Neural progenitor cell (in vitro differentiated cells): ENCODE measurements around the gene C11orf54. TPM values are rescaled to one million over a fixed set of nuclear protein-coding genes. Genes with fewer than 3 reads are reported as not detected.
"Not testable (repeated sequence)": the region's sequence is repeated elsewhere in the genome, so short reads cannot be mapped to it uniquely, and the experiment has no call there.

ENCODE experiments used
- DNase-seq: peaks from one replicate; pipeline ENCODE4 v3.0.0-alpha.2; 2016; ENCODE audit warnings: low spot score
- H2AFZ ChIP-seq: fragments of 200-600 bp; sonication (generic); replicated peaks from 2 replicates; pipeline ENCODE4 v1.6.1; 2016; ENCODE audit warnings: antibody characterized with exemption
- H3F3A ChIP-seq: fragments of 200-600 bp; sonication (generic); 2 replicates; pipeline ENCODE4 v1.6.1; 2016; ENCODE audit warnings: antibody characterized with exemption, low read depth
- H3K27ac ChIP-seq: fragments of 200-600 bp; sonication (generic); 2 replicates; pipeline ENCODE4 v1.5.1; 2016; ENCODE audit warnings: mild to moderate bottlenecking
- H3K27me3 ChIP-seq: fragments of 200-600 bp; sonication (generic); 2 replicates; pipeline ENCODE4 v1.6.1; 2016; ENCODE audit warnings: mild to moderate bottlenecking, moderate library complexity
- H3K36me3 ChIP-seq: fragments of 200-600 bp; sonication (generic); 2 replicates; pipeline ENCODE4 v1.5.1; 2016
- H3K4me1 ChIP-seq: fragments of 200-600 bp; sonication (generic); 2 replicates; pipeline ENCODE4 v1.6.1; 2016; ENCODE audit warnings: mixed run types
- H3K4me2 ChIP-seq: fragments of 200-600 bp; sonication (generic); 2 replicates; pipeline ENCODE4 v1.6.1; 2016
- H3K4me3 ChIP-seq: fragments of 200-600 bp; sonication (generic); 2 replicates; pipeline ENCODE4 v1.5.1; 2016
- H3K79me2 ChIP-seq: fragments of 200-600 bp; sonication (generic); 2 replicates; pipeline ENCODE4 v1.6.1; 2016; ENCODE audit warnings: low read depth
- H3K9ac ChIP-seq: fragments of 200-600 bp; sonication (generic); 2 replicates; pipeline ENCODE4 v1.6.1; 2016
- H3K9me3 ChIP-seq: fragments of 200-600 bp; sonication (generic); 2 replicates; pipeline ENCODE4 v1.5.1; 2016; ENCODE audit warnings: low read depth
- H4K20me1 ChIP-seq: fragments of 200-600 bp; sonication (generic); 2 replicates; pipeline ENCODE4 v1.6.1; 2016; ENCODE audit warnings: low read depth
- H3K27ac Mint-ChIP-seq: 3 replicates; pipeline ENCODE4 v1.8.0; 2021; ENCODE audit warnings: mixed read lengths
- H3K27me3 Mint-ChIP-seq: 2 replicates; pipeline ENCODE4 v1.8.0; 2022; ENCODE audit warnings: low read depth, mild to moderate bottlenecking, inconsistent platforms, moderate library complexity, mixed read lengths; ENCODE audit not compliant: insufficient read depth
- H3K36me3 Mint-ChIP-seq: 3 replicates; pipeline ENCODE4 v1.8.0; 2021; ENCODE audit warnings: mixed read lengths
- H3K4me1 Mint-ChIP-seq: 3 replicates; pipeline ENCODE4 v1.8.0; 2021; ENCODE audit warnings: mixed read lengths
- H3K4me3 Mint-ChIP-seq: 3 replicates; pipeline ENCODE4 v1.8.0; 2021; ENCODE audit warnings: mild to moderate bottlenecking, moderate library complexity, mixed read lengths
- H3K9me3 Mint-ChIP-seq: 3 replicates; pipeline ENCODE4 v1.8.0; 2020; ENCODE audit warnings: mixed read lengths
- CTCF ChIP-seq: fragments of 200-600 bp; sonication (generic); IDR thresholded peaks from 2 replicates; pipeline ENCODE4 v1.5.1; 2017; ENCODE audit warnings: antibody characterized with exemption, mild to moderate bottlenecking
- EZH2 ChIP-seq: fragments of 200-600 bp; sonication (generic); IDR thresholded peaks from 2 replicates; pipeline ENCODE4 v1.6.1; 2017; ENCODE audit warnings: antibody characterized with exemption, mild to moderate bottlenecking, moderate library complexity
- EZH2phosphoT487 ChIP-seq: fragments of 200-600 bp; sonication (generic); IDR thresholded peaks from 2 replicates; pipeline ENCODE4 v1.6.1; 2017; ENCODE audit warnings: antibody characterized with exemption
- total RNA-seq: library from RNA; depleted of rRNA; stranded (reverse); fragments of >200 nt; gene quantifications from 2 replicates; pipeline ENCODE4 v1.2.3, GENCODE V29; 2015; ENCODE audit warnings: low replicate concordance

Gene C11orf54
- total RNA-seq, 1 donor from 2014 or later, result 44.3 TPM

DNA sequence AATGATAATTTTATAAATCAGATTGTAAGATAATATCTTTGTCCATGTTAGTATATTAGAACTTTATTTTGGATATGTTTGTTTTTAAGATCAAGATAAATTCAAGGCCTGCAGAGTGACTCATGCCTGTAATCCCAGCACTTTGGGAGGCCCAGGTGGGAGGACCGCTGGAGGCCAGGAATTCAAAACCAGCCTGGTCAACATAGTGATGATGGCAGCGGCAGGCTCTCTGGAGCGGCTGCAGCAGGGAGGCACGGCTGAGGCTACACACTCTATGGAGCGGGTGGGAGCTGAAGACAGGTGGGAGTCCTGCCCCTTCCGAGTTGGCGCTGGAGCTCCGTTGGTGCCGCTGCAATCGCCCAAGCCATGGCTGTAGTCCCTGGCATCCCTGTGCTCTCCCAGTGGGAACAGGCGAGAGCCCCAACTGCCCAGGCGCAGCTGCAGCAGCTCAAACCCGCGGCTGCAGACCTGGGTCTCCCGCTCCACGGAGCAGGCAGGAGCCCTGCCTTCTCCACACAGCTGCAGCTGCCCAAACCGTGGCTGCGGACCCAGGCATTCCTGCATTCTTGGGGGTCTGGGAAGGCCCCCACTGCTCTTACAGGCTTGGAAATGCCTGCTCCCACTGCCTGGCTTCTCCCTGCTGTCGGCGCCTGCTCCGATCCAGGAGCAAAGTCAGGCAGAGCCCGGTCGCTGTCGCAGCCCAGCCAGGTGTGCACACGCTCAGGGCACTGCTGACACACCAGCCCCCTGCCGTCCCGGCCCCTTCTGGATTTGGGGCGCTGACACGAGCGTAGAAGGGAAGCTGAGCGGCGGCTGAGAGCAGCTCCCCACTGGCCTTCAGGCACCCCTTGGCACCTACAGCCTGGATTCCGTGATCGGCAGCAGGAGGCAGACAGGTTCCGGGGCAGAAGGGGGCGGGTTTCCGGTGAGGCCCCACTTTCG lies 16.7 kb downstream of the C11orf54 start:
- Mint-ChIP-seq H3K36me3 (peaks cover 21% of the 10 kb centered on the region), H3K4me3 (no peak overlapping the region), H3K27ac (no peak overlapping the region), H3K27me3 (no peaks in the 10 kb centered on the region), H3K9me3 (no peaks in the 10 kb centered on the region), H3K4me1 (no peaks in the 10 kb centered on the region)
- no peaks in the 10 kb centered on the region for H3F3A ChIP-seq
- no peaks in the 10 kb centered on the region for H3K79me2 ChIP-seq
- no peak overlapping the region for H3K4me2 ChIP-seq
- no peak overlapping the region for H3K27ac ChIP-seq
- no peaks in the 10 kb centered on the region for H4K20me1 ChIP-seq
- no peaks in the 10 kb centered on the region for H3K27me3 ChIP-seq
- H2AFZ ChIP-seq, result no peak overlapping the region
- H3K4me1 ChIP-seq, result no peaks in the 10 kb centered on the region
- H3K9me3 ChIP-seq, result no peaks in the 10 kb centered on the region
- no peak overlapping the region for H3K4me3 ChIP-seq
- peaks cover 9% of the 10 kb centered on the region for H3K36me3 ChIP-seq
- no peak overlapping the region for H3K9ac ChIP-seq
- no peak for TF ChIP-seq EZH2
- TF ChIP-seq EZH2phosphoT487, result no peak
- no peak for TF ChIP-seq CTCF
- no peak for DNase-seq

- peaks cover 18% of the 10 kb centered on the region for H3K36me3 Mint-ChIP-seq
- H3K36me3 ChIP-seq, H3K4me2 ChIP-seq: not testable (repeated sequence)
Measured at GRCh38 chr11:93759123-93759522, 17.7 kb downstream of the C11orf54 start.

GRCh38 chr11:93761910-93762309 lies 20.4 kb downstream of the C11orf54 start:
- Mint-ChIP-seq H3K27me3 (no peaks in the 10 kb centered on the region), H3K9me3 (no peaks in the 10 kb centered on the region), H3K36me3 (peaks cover 20% of the 10 kb centered on the region), H3K27ac (no peak overlapping the region), H3K4me1 (no peaks in the 10 kb centered on the region), H3K4me3 (no peak overlapping the region)
- H3K4me3 ChIP-seq, result no peak overlapping the region
- no peaks in the 10 kb centered on the region for H3K79me2 ChIP-seq
- no peaks in the 10 kb centered on the region for H4K20me1 ChIP-seq
- H3K27ac ChIP-seq, result no peak overlapping the region
- TF ChIP-seq CTCF (no peak), EZH2 (no peak), EZH2phosphoT487 (no peak)
- no peak overlapping the region for H2AFZ ChIP-seq
- no peaks in the 10 kb centered on the region for H3F3A ChIP-seq
- no peaks in the 10 kb centered on the region for H3K36me3 ChIP-seq
- no peak overlapping the region for H3K9ac ChIP-seq
- H3K9me3 ChIP-seq, result no peaks in the 10 kb centered on the region
- H3K4me2 ChIP-seq, result no peak overlapping the region
- DNase-seq, result no peak
- H3K27me3 ChIP-seq, result no peaks in the 10 kb centered on the region
- H3K4me1 ChIP-seq, result no peaks in the 10 kb centered on the region

More at GRCh38 chr11:93759123-93759522, 17.7 kb downstream of the C11orf54 start:
- not testable (repeated sequence) for H3K9me3 ChIP-seq, H3K4me1 ChIP-seq, H4K20me1 ChIP-seq, H3K27ac Mint-ChIP-seq, H3K4me3 ChIP-seq, H2AFZ ChIP-seq, H3K79me2 ChIP-seq, H3K4me3 Mint-ChIP-seq, H3K27me3 Mint-ChIP-seq, H3K9me3 Mint-ChIP-seq, DNase-seq, H3F3A ChIP-seq, H3K4me1 Mint-ChIP-seq, H3K9ac ChIP-seq, H3K27me3 ChIP-seq, H3K27ac ChIP-seq

GRCh38 chr11:93765551-93765950 lies 24.1 kb downstream of the C11orf54 start:
- Mint-ChIP-seq H3K36me3 (peaks cover 9% of the 10 kb centered on the region), H3K27ac (no peak overlapping the region), H3K9me3 (no peaks in the 10 kb centered on the region), H3K4me1 (no peaks in the 10 kb centered on the region), H3K4me3 (no peak overlapping the region), H3K27me3 (peaks cover 3% of the 10 kb centered on the region)
- H3K79me2 ChIP-seq, result no peaks in the 10 kb centered on the region
- H3F3A ChIP-seq, result no peaks in the 10 kb centered on the region
- no peak overlapping the region for H3K27ac ChIP-seq
- H2AFZ ChIP-seq, result no peak overlapping the region
- H3K9ac ChIP-seq, result no peak overlapping the region
- H3K4me1 ChIP-seq, result no peaks in the 10 kb centered on the region
- no peak overlapping the region for H3K4me3 ChIP-seq
- no peaks in the 10 kb centered on the region for H3K36me3 ChIP-seq
- H3K4me2 ChIP-seq, result no peak overlapping the region
- no peak for DNase-seq
- H4K20me1 ChIP-seq, result no peaks in the 10 kb centered on the region
- H3K27me3 ChIP-seq, result no peaks in the 10 kb centered on the region
- no peaks in the 10 kb centered on the region for H3K9me3 ChIP-seq
- no peak for TF ChIP-seq EZH2
- TF ChIP-seq CTCF, result no peak
- no peak for TF ChIP-seq EZH2phosphoT487
